Upper lobe of left lung (tissue), 6 donors: ENCODE measurements around the gene MAP1A. TPM values are rescaled to one million over a fixed set of nuclear protein-coding genes. Genes with fewer than 3 reads are reported as not detected.

Source experiments
- ATAC-seq, 2 donors: fragments of 200-7000 bp; cut with Tn5 transposase; one replicate each; pipeline ENCODE4 v1.9.1; 2022; ENCODE audit warnings: mild to moderate bottlenecking in 2 of 2, moderate library complexity in 2 of 2; ENCODE audit not compliant: low FRiP score in 2 of 2
- DNase-seq, 2 donors: peaks; one replicate each; pipeline ENCODE4 v3.0.0-alpha.2; 2019 to 2020
- H3K27ac ChIP-seq, 4 donors: fragments of 200-600 bp; sonication (generic); one replicate each; pipeline ENCODE4 v1.5.1; 2016 to 2019
- H3K27me3 ChIP-seq, 4 donors: fragments of 200-600 bp; sonication (generic); one replicate each; pipeline ENCODE4 v1.5.1; 2017 to 2019
- H3K36me3 ChIP-seq, 4 donors: fragments of 200-600 bp; sonication (generic); one replicate each; pipeline ENCODE4 v1.5.1; 2016 to 2019
- H3K4me1 ChIP-seq, 4 donors: fragments of 200-600 bp; sonication (generic); one replicate each; pipeline ENCODE4 v1.5.1; 2018 to 2019
- H3K4me3 ChIP-seq, 4 donors: fragments of 200-600 bp; sonication (generic); one replicate each; pipeline ENCODE4 v1.5.1; 2017 to 2019; ENCODE audit warnings: mild to moderate bottlenecking in 2 of 4, moderate library complexity in 1 of 4
- H3K9me3 ChIP-seq, 4 donors: fragments of 200-600 bp; sonication (generic); one replicate each; pipeline ENCODE4 v1.5.1; 2018 to 2019
- EP300 ChIP-seq, 4 donors: sonication (generic); formaldehyde crosslinking; IDR thresholded peaks; one replicate each; pipeline ENCODE4 v1.5.1; 2017; ENCODE audit warnings: antibody characterized with exemption in 4 of 4, control low read depth in 2 of 4
- POLR2A ChIP-seq, 4 donors: fragments of 450-650 bp; IDR thresholded peaks; one replicate each; pipeline ENCODE4 v1.5.1; 2016 to 2017; ENCODE audit warnings: antibody characterized with exemption in 4 of 4, mild to moderate bottlenecking in 2 of 4
- POLR2AphosphoS5 ChIP-seq, 2 donors: sonication (generic); formaldehyde crosslinking; IDR thresholded peaks; one replicate each; pipeline ENCODE4 v1.5.1; 2017; ENCODE audit warnings: antibody characterized with exemption in 2 of 2
- WGBS, 2 donors: methylation state at CpG; one replicate each; pipeline ENCODE4 v1.1.5; 2017 to 2018; 5-methylcytosine and 5-hydroxymethylcytosine counted together
- total RNA-seq, 6 donors: library from RNA; depleted of rRNA in 4 of 6; stranded (reverse); fragments of >200 nt in 4 of 6; gene quantifications; one replicate each; pipeline versions ENCODE4 v1.1.0 to v1.2.1, GENCODE V29; 2016 to 2021
- TF ChIP-seq, protein P1 (sequence below), 6 experiments: fragments of 450-650 bp in 4 of 6; fragments of 200-600 bp in 2 of 6; sonication (generic) in 2 of 6; IDR thresholded peaks; one replicate each; pipeline ENCODE4 v1.5.1; 2016 to 2019; ENCODE audit warnings: antibody characterized with exemption in 6 of 6
- donor health status: DM: no; HTN: no; CAD: no; lungs with moderate emphysema.
- donor health status: DM: no; HTN: yes; CAD: no; lungs with severe emphysema.

The MAP1A gene
- total RNA-seq, 6 donors from 2014 or later: 2.9 to 9.8 (median 6.1) TPM

DNA sequence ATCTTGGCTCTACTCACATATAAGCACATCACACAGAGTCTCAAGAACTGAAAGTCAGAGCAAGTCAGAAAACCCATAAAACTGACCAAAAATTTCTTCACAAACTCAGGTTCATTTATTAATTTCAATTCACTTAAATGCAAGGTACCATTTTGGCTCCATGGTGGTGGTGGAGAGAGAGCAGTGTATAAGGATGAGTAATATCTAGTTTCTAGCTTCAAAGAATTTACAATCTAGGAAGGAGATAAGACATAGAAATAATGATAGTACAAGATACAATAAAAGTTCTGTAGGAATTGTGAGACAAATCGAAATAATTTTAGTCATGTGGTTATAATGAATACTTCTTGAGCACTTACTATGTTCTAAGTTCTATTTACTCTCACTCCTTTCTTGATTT is 17.8 kb upstream of the MAP1A start:
- no peaks in the 10 kb centered on the region for H3K27me3 ChIP-seq
- no peak overlapping the region for H3K4me3 ChIP-seq
- no peak for ATAC-seq
- H3K4me1 ChIP-seq: no peaks in the 10 kb centered on the region
- no peaks in the 10 kb centered on the region for H3K9me3 ChIP-seq
- TF ChIP-seq, protein P1, sequence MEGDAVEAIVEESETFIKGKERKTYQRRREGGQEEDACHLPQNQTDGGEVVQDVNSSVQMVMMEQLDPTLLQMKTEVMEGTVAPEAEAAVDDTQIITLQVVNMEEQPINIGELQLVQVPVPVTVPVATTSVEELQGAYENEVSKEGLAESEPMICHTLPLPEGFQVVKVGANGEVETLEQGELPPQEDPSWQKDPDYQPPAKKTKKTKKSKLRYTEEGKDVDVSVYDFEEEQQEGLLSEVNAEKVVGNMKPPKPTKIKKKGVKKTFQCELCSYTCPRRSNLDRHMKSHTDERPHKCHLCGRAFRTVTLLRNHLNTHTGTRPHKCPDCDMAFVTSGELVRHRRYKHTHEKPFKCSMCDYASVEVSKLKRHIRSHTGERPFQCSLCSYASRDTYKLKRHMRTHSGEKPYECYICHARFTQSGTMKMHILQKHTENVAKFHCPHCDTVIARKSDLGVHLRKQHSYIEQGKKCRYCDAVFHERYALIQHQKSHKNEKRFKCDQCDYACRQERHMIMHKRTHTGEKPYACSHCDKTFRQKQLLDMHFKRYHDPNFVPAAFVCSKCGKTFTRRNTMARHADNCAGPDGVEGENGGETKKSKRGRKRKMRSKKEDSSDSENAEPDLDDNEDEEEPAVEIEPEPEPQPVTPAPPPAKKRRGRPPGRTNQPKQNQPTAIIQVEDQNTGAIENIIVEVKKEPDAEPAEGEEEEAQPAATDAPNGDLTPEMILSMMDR (IDR thresholded peaks at IDR 0.05): no peak
- no peak for TF ChIP-seq POLR2AphosphoS5 (IDR thresholded peaks at IDR 0.05)
- H3K27ac ChIP-seq: no peak overlapping the region
- no peaks in the 10 kb centered on the region for H3K36me3 ChIP-seq
- 79 to 86% methylated on average over 1 of the region's 1 CpG for WGBS, 2 donors
- DNase-seq: no peak

DNA sequence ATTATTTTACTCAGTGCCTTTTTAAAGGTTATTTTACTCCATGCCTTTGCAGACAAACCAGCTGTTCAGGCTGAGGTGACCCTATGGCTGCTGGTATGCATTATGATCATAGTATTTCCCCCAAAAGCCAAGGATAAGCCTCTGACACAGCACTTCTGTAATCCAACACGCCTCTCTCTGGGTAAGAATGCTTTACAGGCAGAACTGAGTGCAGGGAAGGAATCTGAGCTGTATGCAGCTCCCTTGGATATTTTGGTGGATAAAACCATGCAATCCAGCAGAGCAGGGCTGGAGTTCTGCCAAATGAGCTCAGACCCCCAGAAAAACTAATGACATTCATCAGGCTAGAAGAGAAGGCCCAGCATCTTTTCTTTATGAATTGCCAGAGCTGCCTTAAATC is 11.7 kb upstream of the MAP1A start:
- TF ChIP-seq POLR2A (IDR thresholded peaks at IDR 0.05) (no peak), POLR2AphosphoS5 (IDR thresholded peaks at IDR 0.05) (no peak), EP300 (IDR thresholded peaks at IDR 0.05) (no peak)
- TF ChIP-seq, protein P1 (IDR thresholded peaks at IDR 0.05): no peak
- ATAC-seq: no peak

DNA sequence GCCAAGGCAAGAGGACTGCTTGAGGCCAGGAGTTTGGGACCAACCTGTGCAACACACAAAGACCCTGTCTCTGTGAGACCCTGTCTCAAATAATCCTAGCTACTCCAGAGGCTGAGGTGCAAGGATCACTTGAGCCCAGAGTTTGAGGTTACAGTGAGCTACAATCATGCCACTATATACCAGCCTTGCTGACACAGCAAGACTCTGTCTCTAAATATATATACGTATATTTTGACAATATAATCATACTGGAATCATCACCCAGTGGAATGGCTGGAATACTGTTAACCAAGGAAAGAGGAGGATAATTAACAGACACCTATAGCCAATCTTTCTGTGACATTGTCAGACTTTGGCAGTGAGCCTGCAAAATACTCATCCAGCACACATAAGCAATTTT is 9.0 kb upstream of the MAP1A start:
- Histone ChIP-seq H3K27me3 (no peaks in the 10 kb centered on the region), H3K36me3 (no peaks in the 10 kb centered on the region), H3K9me3 (no peaks in the 10 kb centered on the region), H3K27ac (no peak overlapping the region), H3K4me1 (peaks cover 6 to 22% (median 13%) of the 10 kb centered on the region in 4 donors), H3K4me3 (no peak overlapping the region)
- 82 to 92% methylated on average over 1 of the region's 1 CpG for WGBS, 2 donors
- ATAC-seq (no peak), DNase-seq (no peak)
- no peak for TF ChIP-seq EP300 (IDR thresholded peaks at IDR 0.05)

More for the DNA sequence above, 11.7 kb upstream of the MAP1A start:
- no peak for DNase-seq
- Histone ChIP-seq H3K4me3 (no peak overlapping the region), H3K4me1 (peaks cover 0 to 14% (median 7%) of the 10 kb centered on the region in 4 donors), H3K27ac (no peak overlapping the region), H3K9me3 (no peaks in the 10 kb centered on the region), H3K36me3 (no peaks in the 10 kb centered on the region), H3K27me3 (no peaks in the 10 kb centered on the region)
- WGBS, 2 donors: 65 to 67% methylated on average over 1 of the region's 1 CpG

DNA sequence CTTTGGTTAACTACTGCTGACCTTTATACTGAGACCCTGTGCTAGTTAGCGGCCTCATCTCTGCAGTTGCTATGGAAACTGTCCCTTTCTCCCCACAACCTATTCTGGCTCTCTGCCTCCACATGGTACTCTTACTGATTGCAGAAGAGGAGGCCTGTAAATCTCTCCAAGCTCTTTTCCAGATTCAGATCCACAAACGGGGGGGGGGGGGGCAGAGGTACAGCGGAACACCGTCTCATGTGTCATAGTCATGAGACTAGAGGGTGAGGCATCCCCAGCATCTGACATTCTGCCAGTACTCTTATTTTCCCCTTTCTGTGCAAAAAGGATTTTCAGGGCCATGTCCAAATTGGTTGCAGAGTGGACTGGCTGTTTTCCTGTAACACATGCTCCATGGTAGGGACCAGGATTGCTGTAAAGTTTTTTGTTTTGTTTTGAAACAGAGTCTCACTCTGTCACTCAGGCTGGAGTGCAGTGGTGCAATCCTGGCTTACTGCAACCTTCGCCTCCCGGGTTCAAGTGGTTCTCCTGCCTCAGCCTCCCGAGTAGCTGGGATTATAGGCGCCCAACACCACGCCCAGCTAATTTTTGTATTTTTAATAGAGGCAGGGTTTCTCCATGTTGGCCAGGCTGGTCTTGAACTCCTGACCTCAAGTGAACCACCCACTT is 8.3 kb upstream of the MAP1A start:
- 70 to 75% methylated on average over 9 of the region's 9 CpGs for WGBS, 2 donors
- DNase-seq (no peak), ATAC-seq (no peak)
- no peaks in the 10 kb centered on the region for H3K36me3 ChIP-seq
- H3K9me3 ChIP-seq: no peaks in the 10 kb centered on the region
- H3K4me1 ChIP-seq: peaks cover 6 to 22% (median 13%) of the 10 kb centered on the region in 4 donors
- peak overlapping the region in 2 of 4 donors; percentile 40 to 80 for H3K27ac ChIP-seq
- TF ChIP-seq, protein P1 (IDR thresholded peaks at IDR 0.05): no peak
- TF ChIP-seq POLR2AphosphoS5 (IDR thresholded peaks at IDR 0.05) (no peak), POLR2A (IDR thresholded peaks at IDR 0.05) (no peak), EP300 (IDR thresholded peaks at IDR 0.05) (no peak)
- H3K4me3 ChIP-seq: no peak overlapping the region
- no peaks in the 10 kb centered on the region for H3K27me3 ChIP-seq

DNA sequence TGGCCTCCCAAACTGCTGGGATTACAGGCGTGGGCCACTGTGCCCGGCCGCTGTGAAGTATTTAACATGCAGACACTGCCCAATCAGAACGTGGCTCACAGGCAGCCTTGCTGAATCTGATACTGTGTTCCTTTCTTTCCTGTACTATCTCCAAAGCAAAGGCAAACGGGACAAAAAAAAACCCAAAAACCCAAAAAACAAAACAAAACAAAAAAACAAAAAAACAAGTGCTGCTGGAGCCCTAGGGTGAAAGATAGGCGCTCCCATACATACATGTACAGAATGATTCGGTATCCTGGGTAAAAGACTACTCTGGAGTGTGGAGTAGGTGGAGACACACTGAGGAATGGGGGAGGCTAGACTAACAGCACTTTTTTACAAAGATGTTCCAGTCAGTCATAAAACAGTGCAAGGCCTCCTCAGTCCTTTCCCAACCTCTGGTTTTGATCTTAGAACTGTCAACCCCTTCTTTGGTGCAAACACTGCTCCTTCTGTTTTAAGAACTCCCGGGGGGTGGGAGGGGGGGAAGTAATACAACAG is 7.7 kb upstream of the MAP1A start:
- no peaks in the 10 kb centered on the region for H3K9me3 ChIP-seq
- ATAC-seq (no peak), DNase-seq (no peak)
- peak overlapping the region in 3 of 4 donors; percentile 62 to 76 (median 64) for H3K4me3 ChIP-seq
- H3K27ac ChIP-seq: peak overlapping the region; percentile 71 to 80 (median 75)
- H3K27me3 ChIP-seq: no peaks in the 10 kb centered on the region
- no peak for TF ChIP-seq POLR2A (IDR thresholded peaks at IDR 0.05)
- no peak for TF ChIP-seq EP300 (IDR thresholded peaks at IDR 0.05)
- TF ChIP-seq POLR2AphosphoS5 (IDR thresholded peaks at IDR 0.05): no peak
- TF ChIP-seq, protein P1 (IDR thresholded peaks at IDR 0.05): no peak
- 50 to 54% methylated on average over 8 of the region's 8 CpGs for WGBS, 2 donors
- peaks cover 6 to 22% (median 13%) of the 10 kb centered on the region in 4 donors for H3K4me1 ChIP-seq
- H3K36me3 ChIP-seq: no peaks in the 10 kb centered on the region
